ENCODE data around the gene PIEZO1.

DNA sequence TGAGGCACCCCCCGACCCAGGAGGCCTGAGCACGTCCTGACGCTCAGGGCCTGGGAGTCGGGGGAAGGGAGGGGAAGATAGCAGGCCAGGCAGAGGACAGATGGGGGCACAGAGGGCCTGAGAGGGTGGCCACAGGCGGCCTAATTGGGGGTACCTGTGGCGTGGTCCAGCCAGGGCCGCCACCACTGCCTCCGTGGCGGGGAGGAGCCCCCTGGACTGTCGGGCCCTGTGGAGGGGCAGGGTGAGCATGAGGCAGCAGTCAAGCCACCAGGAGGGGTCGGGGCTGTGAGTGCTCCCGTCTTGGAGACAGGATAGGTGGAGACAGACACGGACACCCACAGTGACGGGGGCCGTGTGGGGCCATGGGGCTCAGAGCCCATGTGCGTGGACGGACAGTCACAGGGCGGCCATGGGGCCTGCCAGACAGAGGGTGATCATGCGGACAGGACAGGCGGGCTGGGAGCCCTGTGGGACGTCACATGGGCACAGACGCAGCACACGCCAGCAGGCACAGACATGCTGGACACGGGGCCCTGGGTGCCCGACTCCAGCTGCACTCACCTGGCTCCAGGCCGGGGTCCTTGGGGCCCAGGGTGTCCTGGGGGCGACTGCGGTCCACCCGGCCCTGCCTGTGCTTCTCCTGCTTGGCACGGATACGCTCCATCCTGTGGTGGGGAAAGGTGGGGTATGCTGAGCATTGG is 60.0 kb downstream of the PIEZO1 start:
- TF ChIP-seq, protein P1, sequence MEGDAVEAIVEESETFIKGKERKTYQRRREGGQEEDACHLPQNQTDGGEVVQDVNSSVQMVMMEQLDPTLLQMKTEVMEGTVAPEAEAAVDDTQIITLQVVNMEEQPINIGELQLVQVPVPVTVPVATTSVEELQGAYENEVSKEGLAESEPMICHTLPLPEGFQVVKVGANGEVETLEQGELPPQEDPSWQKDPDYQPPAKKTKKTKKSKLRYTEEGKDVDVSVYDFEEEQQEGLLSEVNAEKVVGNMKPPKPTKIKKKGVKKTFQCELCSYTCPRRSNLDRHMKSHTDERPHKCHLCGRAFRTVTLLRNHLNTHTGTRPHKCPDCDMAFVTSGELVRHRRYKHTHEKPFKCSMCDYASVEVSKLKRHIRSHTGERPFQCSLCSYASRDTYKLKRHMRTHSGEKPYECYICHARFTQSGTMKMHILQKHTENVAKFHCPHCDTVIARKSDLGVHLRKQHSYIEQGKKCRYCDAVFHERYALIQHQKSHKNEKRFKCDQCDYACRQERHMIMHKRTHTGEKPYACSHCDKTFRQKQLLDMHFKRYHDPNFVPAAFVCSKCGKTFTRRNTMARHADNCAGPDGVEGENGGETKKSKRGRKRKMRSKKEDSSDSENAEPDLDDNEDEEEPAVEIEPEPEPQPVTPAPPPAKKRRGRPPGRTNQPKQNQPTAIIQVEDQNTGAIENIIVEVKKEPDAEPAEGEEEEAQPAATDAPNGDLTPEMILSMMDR (IDR thresholded peaks at IDR 0.05; ENCODE audit: low read depth, low read length) = no peak
- TF ChIP-seq, protein P2, sequence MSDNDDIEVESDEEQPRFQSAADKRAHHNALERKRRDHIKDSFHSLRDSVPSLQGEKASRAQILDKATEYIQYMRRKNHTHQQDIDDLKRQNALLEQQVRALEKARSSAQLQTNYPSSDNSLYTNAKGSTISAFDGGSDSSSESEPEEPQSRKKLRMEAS (IDR thresholded peaks at IDR 0.05; ENCODE audit: low read depth, low read length) = no peak
- no peak for TF ChIP-seq POLR2A (IDR thresholded peaks at IDR 0.05; ENCODE audit: extremely low read depth, insufficient read length)
- TF ChIP-seq MYC (IDR thresholded peaks at IDR 0.05; ENCODE audit: low read depth, low read length) = no peak
